Measurements from ENCODE around the gene VEGFB. TPM values are rescaled to one million over a fixed set of nuclear protein-coding genes. Genes with fewer than 3 reads are reported as not detected.

Gene VEGFB
- total and polyA plus RNA-seq, 2 donors (not counting 1 experiment from before 2014, with no cell fraction given) = 25.3 to 27.9 TPM

DNA sequence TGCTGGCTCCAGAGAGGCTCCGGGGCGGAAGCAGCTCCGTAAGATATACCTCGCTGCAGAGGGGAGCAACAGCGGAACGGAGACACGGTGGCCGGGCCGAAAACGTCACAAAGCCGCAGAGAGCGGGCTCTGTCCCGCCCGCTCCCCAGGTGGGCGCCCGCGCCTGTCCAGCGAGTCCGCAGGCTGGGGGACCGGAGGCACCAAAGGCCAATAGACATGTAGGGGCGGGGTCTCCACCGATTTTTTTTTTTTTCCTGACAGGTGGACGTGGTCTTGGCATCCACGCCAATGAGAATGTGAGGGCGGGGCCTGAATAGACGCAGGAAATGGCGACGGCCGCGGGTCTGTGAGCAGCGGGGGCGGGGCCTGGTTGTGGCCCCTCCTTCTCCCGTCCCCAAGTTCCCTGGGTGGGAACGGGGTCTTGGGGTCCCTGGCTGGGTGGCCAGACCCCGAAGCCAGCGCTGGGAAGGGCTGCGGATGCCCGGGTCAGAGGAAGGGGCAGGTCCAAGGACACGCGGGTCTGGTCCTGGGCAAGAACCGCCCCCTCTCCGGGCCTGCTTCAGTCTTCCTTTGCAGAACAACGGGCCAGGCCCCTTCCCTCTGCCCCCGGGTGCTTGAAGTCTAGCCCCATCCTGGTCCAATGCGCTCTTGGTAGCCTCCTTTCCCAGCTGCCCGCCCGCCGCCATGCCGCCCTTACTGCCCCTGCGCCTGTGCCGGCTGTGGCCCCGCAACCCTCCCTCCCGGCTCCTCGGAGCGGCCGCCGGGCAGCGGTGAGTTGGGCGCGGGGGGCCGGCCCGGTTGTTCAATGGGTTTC is 4.0 kb upstream of the VEGFB start, which contains the start of gene DNAJC4:
TSS of gene DNAJC4 (plus strand) at position 378 of the 814 bp plus-strand sequence. CDS start at position 685, 307 bp downstream.
- Histone ChIP-seq H3K9ac (ENCODE audit: insufficient read depth, low read length) (peak within 1 kb of the TSS; percentile 61), H3K4me1 (ENCODE audit: control insufficient read depth, extremely low read depth, insufficient read depth, low read length) (peaks cover 9% of the 10 kb centered on the region), H3K27ac (ENCODE audit: insufficient read depth, low read length) (peak within 1 kb of the TSS; percentile 78)

GRCh38 chr11:64230985-64231365 is 3.4 kb upstream of the VEGFB start:
- Histone ChIP-seq H3K4me2 (ENCODE audit: extremely low read depth, insufficient read depth, low read length) (peak overlapping the region; percentile 92), H3K4me3 (replicated peaks in 1 of 4; ENCODE audit: control extremely low read depth in 1 of 4, insufficient read depth in 1 of 4, low read depth in 3 of 4, low read length in 4 of 4) (peak overlapping the region; percentile 59 to 80 (median 65)), H2AFZ (ENCODE audit: low read length) (peak overlapping the region; percentile 24), H4K20me1 (ENCODE audit: control insufficient read depth, extremely low read depth, insufficient read depth, low read length) (no peaks in the 10 kb centered on the region), H3K36me3 (ENCODE audit: control insufficient read depth, insufficient read depth, low read length) (peaks cover 2% of the 10 kb centered on the region), H3K9me3 (ENCODE audit: control insufficient read depth, insufficient read depth, low read depth, low read length) (no peaks in the 10 kb centered on the region), H3K27ac (ENCODE audit: insufficient read depth, low read length) (no peak overlapping the region), H3K79me2 (ENCODE audit: control insufficient read depth, insufficient read depth, low read length) (peaks cover 15% of the 10 kb centered on the region), H3K9ac (ENCODE audit: insufficient read depth, low read length) (peak overlapping the region; percentile 61), H3K4me1 (ENCODE audit: control insufficient read depth, extremely low read depth, insufficient read depth, low read length) (peaks cover 9% of the 10 kb centered on the region), H3K27me3 (ENCODE audit: control insufficient read depth, insufficient read depth, low read length) (no peaks in the 10 kb centered on the region)
- TF ChIP-seq, protein P1, sequence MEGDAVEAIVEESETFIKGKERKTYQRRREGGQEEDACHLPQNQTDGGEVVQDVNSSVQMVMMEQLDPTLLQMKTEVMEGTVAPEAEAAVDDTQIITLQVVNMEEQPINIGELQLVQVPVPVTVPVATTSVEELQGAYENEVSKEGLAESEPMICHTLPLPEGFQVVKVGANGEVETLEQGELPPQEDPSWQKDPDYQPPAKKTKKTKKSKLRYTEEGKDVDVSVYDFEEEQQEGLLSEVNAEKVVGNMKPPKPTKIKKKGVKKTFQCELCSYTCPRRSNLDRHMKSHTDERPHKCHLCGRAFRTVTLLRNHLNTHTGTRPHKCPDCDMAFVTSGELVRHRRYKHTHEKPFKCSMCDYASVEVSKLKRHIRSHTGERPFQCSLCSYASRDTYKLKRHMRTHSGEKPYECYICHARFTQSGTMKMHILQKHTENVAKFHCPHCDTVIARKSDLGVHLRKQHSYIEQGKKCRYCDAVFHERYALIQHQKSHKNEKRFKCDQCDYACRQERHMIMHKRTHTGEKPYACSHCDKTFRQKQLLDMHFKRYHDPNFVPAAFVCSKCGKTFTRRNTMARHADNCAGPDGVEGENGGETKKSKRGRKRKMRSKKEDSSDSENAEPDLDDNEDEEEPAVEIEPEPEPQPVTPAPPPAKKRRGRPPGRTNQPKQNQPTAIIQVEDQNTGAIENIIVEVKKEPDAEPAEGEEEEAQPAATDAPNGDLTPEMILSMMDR (conservative IDR thresholded peaks at IDR 0.05 in 1 of 2, IDR thresholded peaks at IDR 0.05 in 1 of 2; ENCODE audit: low read depth in 1 of 2, low read length in 2 of 2) = no peak
- TF ChIP-seq EZH2 (IDR thresholded peaks at IDR 0.05; ENCODE audit: low read length, missing control alignments) = no peak
- DNase-seq (ENCODE audit: low read depth in 2 of 2) = no peak

More for the DNA sequence above, 4.0 kb upstream of the VEGFB start, which contains the start of gene DNAJC4:
- Histone ChIP-seq H3K4me3 (replicated peaks in 1 of 4; ENCODE audit: control extremely low read depth in 1 of 4, insufficient read depth in 1 of 4, low read depth in 3 of 4, low read length in 4 of 4) (peak within 1 kb of the TSS; percentile 59 to 80 (median 65)), H3K79me2 (ENCODE audit: control insufficient read depth, insufficient read depth, low read length) (peaks cover 12% of the 10 kb centered on the region), H2AFZ (ENCODE audit: low read length) (peak within 1 kb of the TSS; percentile 50), H3K27me3 (ENCODE audit: control insufficient read depth, insufficient read depth, low read length) (no peaks in the 10 kb centered on the region), H3K36me3 (ENCODE audit: control insufficient read depth, insufficient read depth, low read length) (no peaks in the 10 kb centered on the region), H3K9me3 (ENCODE audit: control insufficient read depth, insufficient read depth, low read depth, low read length) (no peaks in the 10 kb centered on the region), H3K4me2 (ENCODE audit: extremely low read depth, insufficient read depth, low read length) (peak within 1 kb of the TSS; percentile 92), H4K20me1 (ENCODE audit: control insufficient read depth, extremely low read depth, insufficient read depth, low read length) (no peaks in the 10 kb centered on the region)
- DNase-seq (ENCODE audit: low read depth in 2 of 2) = peak; percentile 86 to 87
- TF ChIP-seq EZH2 (IDR thresholded peaks at IDR 0.05; ENCODE audit: low read length, missing control alignments) = no peak
- TF ChIP-seq, protein P1 (conservative IDR thresholded peaks at IDR 0.05 in 1 of 2, IDR thresholded peaks at IDR 0.05 in 1 of 2; ENCODE audit: low read depth in 1 of 2, low read length in 2 of 2) = no peak

DNA sequence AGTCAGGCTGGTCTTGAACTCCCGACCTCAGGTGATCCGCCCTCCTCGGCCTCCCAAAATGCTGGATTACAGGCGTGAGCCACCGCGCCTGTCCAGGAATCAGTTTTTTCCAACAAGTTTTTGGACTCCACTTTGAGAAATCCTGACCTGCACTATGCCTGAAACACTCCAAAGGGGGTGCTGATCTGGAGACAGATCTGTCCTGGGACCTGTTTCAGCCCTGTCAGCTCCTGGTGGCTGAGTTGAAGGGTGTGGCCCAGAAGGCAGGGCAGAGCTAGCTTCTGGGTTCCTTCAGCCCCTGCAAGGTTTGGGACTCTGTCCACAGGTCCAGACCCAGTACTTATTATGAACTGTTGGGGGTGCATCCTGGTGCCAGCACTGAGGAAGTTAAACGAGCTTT is 2.8 kb upstream of the VEGFB start:
- Histone ChIP-seq H3K9ac (ENCODE audit: insufficient read depth, low read length) (no peak overlapping the region), H4K20me1 (ENCODE audit: control insufficient read depth, extremely low read depth, insufficient read depth, low read length) (no peaks in the 10 kb centered on the region), H3K4me3 (replicated peaks in 1 of 4; ENCODE audit: control extremely low read depth in 1 of 4, insufficient read depth in 1 of 4, low read depth in 3 of 4, low read length in 4 of 4) (no peak overlapping the region), H3K27ac (ENCODE audit: insufficient read depth, low read length) (no peak overlapping the region), H3K4me2 (ENCODE audit: extremely low read depth, insufficient read depth, low read length) (no peak overlapping the region), H3K9me3 (ENCODE audit: control insufficient read depth, insufficient read depth, low read depth, low read length) (no peaks in the 10 kb centered on the region), H2AFZ (ENCODE audit: low read length) (no peak overlapping the region), H3K27me3 (ENCODE audit: control insufficient read depth, insufficient read depth, low read length) (no peaks in the 10 kb centered on the region), H3K4me1 (ENCODE audit: control insufficient read depth, extremely low read depth, insufficient read depth, low read length) (peaks cover 9% of the 10 kb centered on the region), H3K36me3 (ENCODE audit: control insufficient read depth, insufficient read depth, low read length) (peaks cover 2% of the 10 kb centered on the region), H3K79me2 (ENCODE audit: control insufficient read depth, insufficient read depth, low read length) (peaks cover 15% of the 10 kb centered on the region)
- no peak for DNase-seq (ENCODE audit: low read depth in 2 of 2)
- TF ChIP-seq EZH2 (IDR thresholded peaks at IDR 0.05; ENCODE audit: low read length, missing control alignments) = no peak
- TF ChIP-seq, protein P1 (conservative IDR thresholded peaks at IDR 0.05 in 1 of 2, IDR thresholded peaks at IDR 0.05 in 1 of 2; ENCODE audit: low read depth in 1 of 2, low read length in 2 of 2) = no peak

Data from fibroblast of lung (primary cell).